ENCODE measurements around the gene MAT2A. TPM values are rescaled to one million over a fixed set of nuclear protein-coding genes. Genes with fewer than 3 reads are reported as not detected.

Gene MAT2A
- 100 to 1,000 TPM; 153 to 234 (median 167) TPM for total RNA-seq

DNA sequence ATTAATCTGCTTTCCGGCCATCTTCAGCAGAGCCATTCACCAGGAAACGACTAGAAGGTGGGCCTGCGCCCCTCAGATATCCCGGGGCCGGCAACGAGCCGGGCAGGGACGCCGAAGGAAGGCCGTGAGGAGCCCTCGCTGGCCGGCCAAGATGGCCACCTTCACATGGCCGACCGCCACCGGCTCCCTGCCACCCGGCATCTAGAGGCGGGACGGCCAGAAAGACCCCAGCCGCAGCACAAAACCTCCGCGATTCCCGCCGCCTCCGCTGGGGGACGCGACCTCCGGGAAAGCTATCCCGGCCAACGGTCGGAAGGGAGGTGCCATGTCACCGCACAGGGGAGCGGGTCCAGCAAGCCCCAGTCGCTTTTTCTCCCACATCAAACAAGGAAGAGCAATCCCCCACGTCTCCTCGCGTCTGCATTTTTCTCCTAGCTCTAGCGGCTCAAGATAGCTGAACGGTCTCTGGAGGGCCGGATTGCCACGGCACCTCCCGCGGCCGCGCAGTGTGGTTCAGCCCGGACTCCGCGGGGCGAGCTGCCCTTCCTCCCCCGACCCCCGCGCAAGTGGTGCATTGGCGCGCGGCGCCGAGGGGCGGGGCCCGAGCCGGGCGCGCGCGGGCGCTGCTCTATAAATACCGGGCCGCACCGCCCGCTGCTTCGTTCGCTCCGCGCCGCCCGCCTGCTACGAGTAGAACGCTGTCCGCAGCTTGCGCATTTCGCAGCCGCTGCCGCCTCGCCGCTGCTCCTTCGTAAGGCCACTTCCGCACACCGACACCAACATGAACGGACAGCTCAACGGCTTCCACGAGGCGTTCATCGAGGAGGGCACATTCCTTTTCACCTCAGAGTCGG, at the start of gene MAT2A:
Gene MAT2A, plus strand, starts transcription at position 662 of the 854 bp plus-strand sequence. Its CDS starts 120 bp downstream, at position 782.
- H3K27ac ChIP-seq: peak within 1 kb of the TSS; percentile 98
- TF ChIP-seq POLR2AphosphoS5 (IDR thresholded peaks at IDR 0.05) (peak; percentile 97 to 99 (median 98)), EP300 (IDR thresholded peaks at IDR 0.05) (no peak), POLR2A (IDR thresholded peaks at IDR 0.05) (peak; percentile 100)
- TF ChIP-seq, protein P1, sequence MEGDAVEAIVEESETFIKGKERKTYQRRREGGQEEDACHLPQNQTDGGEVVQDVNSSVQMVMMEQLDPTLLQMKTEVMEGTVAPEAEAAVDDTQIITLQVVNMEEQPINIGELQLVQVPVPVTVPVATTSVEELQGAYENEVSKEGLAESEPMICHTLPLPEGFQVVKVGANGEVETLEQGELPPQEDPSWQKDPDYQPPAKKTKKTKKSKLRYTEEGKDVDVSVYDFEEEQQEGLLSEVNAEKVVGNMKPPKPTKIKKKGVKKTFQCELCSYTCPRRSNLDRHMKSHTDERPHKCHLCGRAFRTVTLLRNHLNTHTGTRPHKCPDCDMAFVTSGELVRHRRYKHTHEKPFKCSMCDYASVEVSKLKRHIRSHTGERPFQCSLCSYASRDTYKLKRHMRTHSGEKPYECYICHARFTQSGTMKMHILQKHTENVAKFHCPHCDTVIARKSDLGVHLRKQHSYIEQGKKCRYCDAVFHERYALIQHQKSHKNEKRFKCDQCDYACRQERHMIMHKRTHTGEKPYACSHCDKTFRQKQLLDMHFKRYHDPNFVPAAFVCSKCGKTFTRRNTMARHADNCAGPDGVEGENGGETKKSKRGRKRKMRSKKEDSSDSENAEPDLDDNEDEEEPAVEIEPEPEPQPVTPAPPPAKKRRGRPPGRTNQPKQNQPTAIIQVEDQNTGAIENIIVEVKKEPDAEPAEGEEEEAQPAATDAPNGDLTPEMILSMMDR (IDR thresholded peaks at IDR 0.05): peak; percentile 33 to 77
- no peaks in the 10 kb centered on the region for H3K9me3 ChIP-seq
- DNase-seq (ENCODE audit: low spot score in 2 of 2): peak; percentile 95 to 96
- H3K4me3 ChIP-seq: peak within 1 kb of the TSS; percentile 79
- no peaks in the 10 kb centered on the region for H3K27me3 ChIP-seq
- H3K36me3 ChIP-seq: peaks cover 29% of the 10 kb centered on the region
- 0% methylated on average over 18 of the region's 92 CpGs for WGBS
- peaks cover 62% of the 10 kb centered on the region for H3K4me1 ChIP-seq

DNA sequence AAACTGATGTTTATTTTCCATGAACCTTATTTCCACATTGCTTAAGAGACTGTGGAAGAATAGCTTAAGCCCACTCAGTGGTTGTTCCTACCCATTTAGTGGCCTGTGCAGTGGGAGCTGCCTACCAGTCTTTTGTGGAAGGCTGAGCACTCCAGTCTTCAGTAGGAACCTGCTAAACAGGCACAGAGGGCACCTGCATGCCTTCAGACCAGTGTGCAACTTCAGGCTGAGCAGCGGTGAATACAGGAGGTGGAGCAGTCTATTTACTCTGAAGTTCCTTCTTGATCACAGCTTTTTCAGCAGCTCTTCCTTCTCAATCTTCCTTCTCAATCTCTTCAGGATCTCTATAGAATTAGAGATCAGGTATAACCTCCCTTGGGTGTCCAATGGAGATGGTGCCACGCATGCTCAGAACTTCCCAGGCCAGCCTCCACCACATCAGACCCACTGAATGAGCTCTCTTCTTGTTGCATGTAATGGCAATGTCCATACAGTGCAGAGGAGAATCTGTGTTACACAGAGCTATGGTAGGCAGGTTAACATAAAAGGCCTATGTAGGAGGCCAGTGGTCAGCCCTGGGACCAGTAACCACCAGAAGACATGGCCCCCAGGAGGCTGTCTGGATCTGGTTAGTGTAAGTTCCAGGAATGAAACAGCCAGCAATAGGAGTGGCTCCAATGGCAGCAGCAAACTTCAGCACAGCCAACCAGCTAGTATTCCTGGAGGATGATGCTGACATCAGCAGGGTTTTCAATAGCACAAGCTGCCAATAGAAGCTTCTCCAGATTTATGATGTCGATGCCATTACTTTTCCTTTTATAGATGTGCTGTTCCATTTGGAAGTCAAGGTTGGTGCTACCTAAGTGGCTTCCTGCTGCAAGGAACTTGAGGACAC, 47.9 kb upstream of the MAT2A start:
- Histone ChIP-seq H3K36me3 (no peaks in the 10 kb centered on the region), H3K4me1 (no peaks in the 10 kb centered on the region), H3K27me3 (no peaks in the 10 kb centered on the region), H3K4me3 (no peak overlapping the region), H3K27ac (no peak overlapping the region), H3K9me3 (no peaks in the 10 kb centered on the region)
- 91% methylated on average over 3 of the region's 3 CpGs for WGBS
- no peak for DNase-seq (ENCODE audit: low spot score in 2 of 2)
- TF ChIP-seq POLR2AphosphoS5 (IDR thresholded peaks at IDR 0.05): no peak
- TF ChIP-seq, protein P1 (IDR thresholded peaks at IDR 0.05): no peak
- no peak for TF ChIP-seq POLR2A (IDR thresholded peaks at IDR 0.05)
- TF ChIP-seq EP300 (IDR thresholded peaks at IDR 0.05): no peak

- H3K4me3 ChIP-seq: no peak overlapping the region
- peaks cover 7% of the 10 kb centered on the region for H3K4me1 ChIP-seq
- WGBS: 100% methylated on average over 1 of the region's 1 CpG
These were observed 42.5 kb upstream of the MAT2A start for GRCh38 chr2:85496436-85496835.

GRCh38 chr2:85497944-85498630, 40.9 kb upstream of the MAT2A start:
- WGBS: 91% methylated on average over 4 of the region's 4 CpGs
- peaks cover 10% of the 10 kb centered on the region for H3K4me1 ChIP-seq
- no peaks in the 10 kb centered on the region for H3K9me3 ChIP-seq
- TF ChIP-seq POLR2A (IDR thresholded peaks at IDR 0.05): no peak
- no peak for TF ChIP-seq POLR2AphosphoS5 (IDR thresholded peaks at IDR 0.05)
- DNase-seq (ENCODE audit: low spot score in 2 of 2): no peak
- H3K27me3 ChIP-seq: no peaks in the 10 kb centered on the region
- no peaks in the 10 kb centered on the region for H3K36me3 ChIP-seq
- no peak overlapping the region for H3K4me3 ChIP-seq
- peak overlapping the region; percentile 16 for H3K27ac ChIP-seq

More at GRCh38 chr2:85496436-85496835, 42.5 kb upstream of the MAT2A start:
- TF ChIP-seq POLR2A (IDR thresholded peaks at IDR 0.05): no peak
- TF ChIP-seq EP300 (IDR thresholded peaks at IDR 0.05): no peak
- TF ChIP-seq POLR2AphosphoS5 (IDR thresholded peaks at IDR 0.05): no peak
- TF ChIP-seq, protein P1 (IDR thresholded peaks at IDR 0.05): no peak
- Histone ChIP-seq H3K27ac (no peak overlapping the region), H3K9me3 (no peaks in the 10 kb centered on the region), H3K36me3 (no peaks in the 10 kb centered on the region), H3K27me3 (no peaks in the 10 kb centered on the region)
- DNase-seq (ENCODE audit: low spot score in 2 of 2): no peak

- no peak for DNase-seq (ENCODE audit: low spot score in 2 of 2)
- Histone ChIP-seq H3K27ac (no peak overlapping the region), H3K4me1 (peaks cover 38% of the 10 kb centered on the region), H3K27me3 (no peaks in the 10 kb centered on the region), H3K4me3 (no peak overlapping the region), H3K9me3 (no peaks in the 10 kb centered on the region), H3K36me3 (no peaks in the 10 kb centered on the region)
- TF ChIP-seq POLR2AphosphoS5 (IDR thresholded peaks at IDR 0.05) (no peak), POLR2A (IDR thresholded peaks at IDR 0.05) (no peak), EP300 (IDR thresholded peaks at IDR 0.05) (no peak)
- TF ChIP-seq, protein P1 (IDR thresholded peaks at IDR 0.05): no peak
- WGBS: 69% methylated on average over 3 of the region's 3 CpGs
These were observed 37.7 kb upstream of the MAT2A start for GRCh38 chr2:85501248-85501647.

Data from suprapubic skin (tissue), 4 donors.